ENCODE data around the gene ZMYM3. TPM values are rescaled to one million over a fixed set of nuclear protein-coding genes. Genes with fewer than 3 reads are reported as not detected.

Gene ZMYM3
- total and polyA plus RNA-seq, 9 of the 15 experiments (the other 6 are each of a cell fraction or from before 2014, with no cell fraction given) = 4.3 to 36.3 (median 16.8) TPM

GRCh38 chrX:71244359-71245128 lies 9.4 kb downstream of the ZMYM3 start (continued):
- peak; percentile 58; the same call in 1 of the 2 replicates for TF ChIP-seq ZKSCAN8 (CRISPR knock-in tag; IDR thresholded peaks at IDR 0.05)
- peak; percentile 74 for TF ChIP-seq SMAD4 (CRISPR knock-in tag; conservative IDR thresholded peaks at IDR 0.05)
- TF ChIP-seq SNIP1 (IDR thresholded peaks at IDR 0.05; ENCODE audit: low read depth) = no peak
- TF ChIP-seq ATF3 (IDR thresholded peaks at IDR 0.05) = peak; percentile 22; the same call in 1 of the 2 replicates
- no peak for TF ChIP-seq ATF3 (CRISPR knock-in tag; conservative IDR thresholded peaks at IDR 0.05)
- TF ChIP-seq DMBX1 (CRISPR knock-in tag; IDR thresholded peaks at IDR 0.05; ENCODE audit: borderline replicate concordance) = peak; percentile 79; the same call in 1 of the 2 replicates
- no peak for TF ChIP-seq NR2C1 (IDR thresholded peaks at IDR 0.05)
- peak; percentile 61; the same call in 1 of the 2 replicates for TF ChIP-seq NR2C1 (tag; IDR thresholded peaks at IDR 0.05)

- DNase-seq (ENCODE audit: extremely low read depth in 1 of 4, low spot score in 3 of 4) (no peak), ATAC-seq (no peak), FAIRE-seq (no peak)
- H3K27me3 ChIP-seq (ENCODE audit: control insufficient read depth in 2 of 2, insufficient read depth in 2 of 2, low read length in 2 of 2) = no peaks in the 10 kb centered on the region
- H2AFZ ChIP-seq (ENCODE audit: low read depth, low read length) = no peak overlapping the region
- no TSS peak for BruUV-seq (replicated peaks)
- H3K9me1 ChIP-seq (ENCODE audit: control insufficient read depth, insufficient read depth, low read length) = peaks cover 2% of the 10 kb centered on the region
- no peak overlapping the region for H3K9ac ChIP-seq (ENCODE audit: insufficient read depth in 1 of 2, low read depth in 2 of 2, low read length in 2 of 2)
- intact Hi-C loops (cut with micrococcal nuclease) = no loop called here
- H4K20me1 ChIP-seq (replicated peaks; ENCODE audit: control insufficient read depth, insufficient read depth, low read length) = no peaks in the 10 kb centered on the region
- ChIA-PET POLR2A (no interaction called here), CTCF (ENCODE audit: low intra/inter-chr PET ratio) (no interaction called here)
- no peak overlapping the region for H3K4me3 ChIP-seq
- no peaks in the 10 kb centered on the region for H3K9me3 ChIP-seq (replicated peaks; ENCODE audit: control insufficient read depth, insufficient read depth, low read depth, low read length)
- H3K4me2 ChIP-seq (ENCODE audit: insufficient read depth, low read length) = no peak overlapping the region
- in situ Hi-C loops (cut with MboI) = no loop called here
- WGBS (ENCODE audit: insufficient coverage, low coverage, missing lambda C conversion rate) = 72% methylated on average over 5 of the region's 6 CpGs
- H3K27ac ChIP-seq (ENCODE audit: extremely low read depth, low read depth, low read length) = no peak overlapping the region
- no peak for TF ChIP-seq THAP7 (CRISPR knock-in tag; IDR thresholded peaks at IDR 0.05)
- no peak for TF ChIP-seq CREBBP (IDR thresholded peaks at IDR 0.05; ENCODE audit: low read depth, low read length)
- TF ChIP-seq GTF2E2 (tag; IDR thresholded peaks at IDR 0.05) = no peak
- no peak for TF ChIP-seq MCM5 (IDR thresholded peaks at IDR 0.05; ENCODE audit: low read depth)
- peaks cover 66% of the 10 kb centered on the region; the same call in 2 of the 3 replicates for H3K36me3 ChIP-seq (ENCODE audit: control insufficient read depth, insufficient read depth, low read length)
- no peaks in the 10 kb centered on the region; a peak in 1 of 5 replicates for H3K4me1 ChIP-seq (replicated peaks in 1 of 2; ENCODE audit: control insufficient read depth in 2 of 2, insufficient read depth in 2 of 2, low read length in 2 of 2)
- H3K79me2 ChIP-seq (ENCODE audit: control insufficient read depth, insufficient read depth, low read length) = no peaks in the 10 kb centered on the region
Measured at GRCh38 chrX:71241301-71241700, 12.6 kb downstream of the ZMYM3 start.

All from K562 (cell line).